CD4-positive, alpha-beta T cell (primary cell): Measurements from ENCODE around the gene NAGS. TPM values are rescaled to one million over a fixed set of nuclear protein-coding genes. Genes with fewer than 3 reads are reported as not detected.

Experiments used
- ATAC-seq: fragments of 200-7000 bp; cut with Tn5 transposase; one replicate; pipeline ENCODE4 v1.10.0; 2022; ENCODE audit warnings: mild to moderate bottlenecking; ENCODE audit not compliant: poor library complexity
- CTCF ChIA-PET: fragments of 350-600 bp; sonication (Branson Sonifier 250); formaldehyde crosslinking; loops from one replicate; lab custom pipeline; 2021; ENCODE audit warnings: antibody characterized with exemption, inconsistent platforms; lab: Charles Lee
- POLR2A ChIA-PET: fragments of 350-600 bp; sonication (Branson Sonifier 250); formaldehyde crosslinking; loops from one replicate; lab custom pipeline; 2021; ENCODE audit warnings: antibody characterized with exemption, inconsistent platforms; lab: Charles Lee
- DNase-seq, 14 experiments: peaks; one replicate each; pipeline ENCODE4 v3.0.0-alpha.2; 2013 to 2020; ENCODE audit warnings: mixed read lengths in 2 of 14
- H3K27ac ChIP-seq, 2 donors: one replicate each; pipeline versions ENCODE4 v1.5.1 to v1.7.0; 2013; ENCODE audit warnings: low read length in 2 of 2, low read depth in 1 of 2, mild to moderate bottlenecking in 1 of 2
- H3K27me3 ChIP-seq, 2 experiments: 1 replicate in 1 of 2; 2 replicates in 1 of 2; pipeline versions ENCODE4 v1.6.1 to v1.7.0; 2013; ENCODE audit warnings: low read length in 2 of 2, control low read depth in 1 of 2, mild to moderate bottlenecking in 1 of 2, moderate library complexity in 1 of 2; ENCODE audit not compliant: insufficient read depth in 2 of 2, control insufficient read depth in 1 of 2
- H3K36me3 ChIP-seq: one replicate; pipeline ENCODE4 v1.6.1; 2013; ENCODE audit warnings: low read length, control low read depth; ENCODE audit not compliant: insufficient read depth
- H3K4me1 ChIP-seq: one replicate; pipeline ENCODE4 v1.6.1; 2013; ENCODE audit warnings: low read length, control low read depth; ENCODE audit not compliant: insufficient read depth
- H3K4me3 ChIP-seq: one replicate; pipeline ENCODE4 v1.5.1; 2013; ENCODE audit warnings: mild to moderate bottlenecking, low read length, moderate library complexity
- H3K9me3 ChIP-seq, 2 experiments: 1 replicate in 1 of 2; 2 replicates in 1 of 2; pipeline versions ENCODE4 v1.6.1 to v1.7.0; 2013; ENCODE audit warnings: low read length in 2 of 2, mild to moderate bottlenecking in 2 of 2, control low read depth in 1 of 2, moderate library complexity in 1 of 2; ENCODE audit not compliant: control insufficient read depth in 1 of 2, insufficient read depth in 1 of 2
- H3K27ac Mint-ChIP-seq: one replicate; pipeline ENCODE4 v1.8.0; 2020; ENCODE audit warnings: mixed read lengths
- H3K27me3 Mint-ChIP-seq: one replicate; pipeline ENCODE4 v1.8.0; 2021; ENCODE audit warnings: mixed read lengths
- H3K36me3 Mint-ChIP-seq: one replicate; pipeline ENCODE4 v1.8.0; 2021; ENCODE audit warnings: low read depth, mixed read lengths
- H3K4me1 Mint-ChIP-seq: one replicate; pipeline ENCODE4 v1.8.0; 2021; ENCODE audit warnings: low read depth, mixed read lengths
- H3K4me3 Mint-ChIP-seq: one replicate; pipeline ENCODE4 v1.8.0; 2020; ENCODE audit warnings: mild to moderate bottlenecking, mixed read lengths
- H3K9me3 Mint-ChIP-seq: one replicate; pipeline ENCODE4 v1.8.0; 2020; ENCODE audit warnings: mixed read lengths
- CTCF ChIP-seq: fragments of 200-600 bp; IDR thresholded peaks from one replicate; pipeline ENCODE4 v1.8.0; 2022; ENCODE audit warnings: antibody characterized with exemption, mild to moderate bottlenecking
- intact Hi-C, 2 experiments: fragments of 100-400 bp; cut with DNase I in 1 of 2; cut with micrococcal nuclease in 1 of 2; formaldehyde crosslinking; loops; one replicate each; pipeline versions ENCODE4 v1.15.1 to v1.9.0; 2023 to 2025; cut with DNase I, micrococcal nuclease
- total RNA-seq, 174 experiments: library from RNA in 2 of 174; stranded (reverse) in 2 of 174; gene quantifications; one replicate each; pipeline ENCODE4 v1.2.3 and lab custom pipeline; 2021 to 2026

Gene NAGS
- total RNA-seq, 2 experiments from 2014 or later, result 0.14 to 0.56 TPM

DNA sequence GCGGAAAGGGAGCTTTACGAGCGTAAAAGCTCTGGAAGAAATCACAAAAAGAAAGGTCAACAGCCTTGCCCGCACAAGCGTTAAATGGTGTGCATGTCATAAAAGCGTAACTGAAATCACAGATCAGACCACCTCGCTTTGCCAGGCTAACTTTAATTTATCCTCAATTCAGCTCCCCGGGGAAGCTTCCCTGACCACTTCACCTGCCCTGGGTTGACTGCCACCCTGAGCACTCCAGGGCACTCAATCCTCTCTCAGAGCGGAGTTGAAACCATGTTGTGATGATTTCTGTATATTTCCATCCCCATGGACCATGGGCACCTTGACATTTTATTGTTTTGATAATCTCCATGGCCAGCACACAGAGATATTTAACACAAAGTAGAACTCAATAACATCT lies 16.1 kb upstream of the NAGS start:
- no peak overlapping the region for H3K27ac ChIP-seq
- no peaks in the 10 kb centered on the region for H3K4me1 Mint-ChIP-seq
- H3K9me3 ChIP-seq, result peaks cover 0 to 3% of the 10 kb centered on the region in 2 experiments
- no peaks in the 10 kb centered on the region for H3K36me3 ChIP-seq
- no peak overlapping the region for H3K4me3 ChIP-seq
- peaks cover 13% of the 10 kb centered on the region for H3K4me1 ChIP-seq
- peaks cover 54% of the 10 kb centered on the region for H3K27me3 Mint-ChIP-seq
- ChIA-PET POLR2A (no interaction called here), CTCF (no interaction called here)
- TF ChIP-seq CTCF, result no peak
- no peaks in the 10 kb centered on the region for H3K9me3 Mint-ChIP-seq
- intact Hi-C loops, result no loop called here
- DNase-seq (no peak), ATAC-seq (no peak)
- no peak overlapping the region for H3K4me3 Mint-ChIP-seq
- H3K27ac Mint-ChIP-seq, result no peak overlapping the region
- H3K36me3 Mint-ChIP-seq, result no peaks in the 10 kb centered on the region
- peaks cover 22 to 38% of the 10 kb centered on the region in 2 experiments for H3K27me3 ChIP-seq

- Mint-ChIP-seq H3K27me3 (peaks cover 34% of the 10 kb centered on the region), H3K9me3 (no peaks in the 10 kb centered on the region), H3K4me3 (no peak overlapping the region), H3K27ac (no peak overlapping the region), H3K4me1 (no peaks in the 10 kb centered on the region), H3K36me3 (no peaks in the 10 kb centered on the region)
- intact Hi-C loops, result no loop called here
- Histone ChIP-seq H3K9me3 (peaks cover 0 to 7% of the 10 kb centered on the region in 2 experiments), H3K27ac (no peak overlapping the region), H3K36me3 (no peaks in the 10 kb centered on the region), H3K4me1 (peaks cover 10% of the 10 kb centered on the region), H3K27me3 (peaks cover 10 to 13% of the 10 kb centered on the region in 2 experiments), H3K4me3 (no peak overlapping the region)
- no peak for TF ChIP-seq CTCF
- ATAC-seq (no peak), DNase-seq (no peak)
- ChIA-PET CTCF (interaction anchor here (0.7 to 1.8 kb wide), 3 partner anchors 11 to 114 kb away, joined by 3 to 5 read pairs (median 3); no protein-coding TSS in a partner anchor), POLR2A (no interaction called here)
These were observed 11.8 kb upstream of the NAGS start for GRCh38 chr17:43992641-43993040.

GRCh38 chr17:43994272-43995149 lies 9.9 kb upstream of the NAGS start:
- TF ChIP-seq CTCF, result peak; percentile 77
- Histone ChIP-seq H3K27me3 (peaks cover 9 to 13% of the 10 kb centered on the region in 2 experiments), H3K4me3 (peak overlapping the region; percentile 33), H3K9me3 (peaks cover 0 to 7% of the 10 kb centered on the region in 2 experiments), H3K27ac (no peak overlapping the region), H3K36me3 (no peaks in the 10 kb centered on the region), H3K4me1 (peaks cover 10% of the 10 kb centered on the region)
- ATAC-seq (peak; percentile 92), DNase-seq (peak; percentile 50 to 82 (median 61))
- Mint-ChIP-seq H3K4me3 (no peak overlapping the region), H3K27ac (no peak overlapping the region), H3K4me1 (no peaks in the 10 kb centered on the region), H3K36me3 (no peaks in the 10 kb centered on the region), H3K9me3 (no peaks in the 10 kb centered on the region), H3K27me3 (peaks cover 33% of the 10 kb centered on the region)
- intact Hi-C loops, result loop anchor here (1.0 to 5.0 kb wide), 5 partner anchors 50 to 116 kb away; no protein-coding TSS in a partner anchor
- POLR2A ChIA-PET, result no interaction called here
- CTCF ChIA-PET, result interaction anchor here (1.1 to 1.8 kb wide), 3 partner anchors 9 to 116 kb away, joined by 3 to 5 read pairs (median 3); no protein-coding TSS in a partner anchor
